ENCODE measurements around the gene AGMAT. TPM values are rescaled to one million over a fixed set of nuclear protein-coding genes. Genes with fewer than 3 reads are reported as not detected.
A peak's percentile ranks its signal among the peaks of the same experiment; 100 is the strongest.

Gene AGMAT, protein sequence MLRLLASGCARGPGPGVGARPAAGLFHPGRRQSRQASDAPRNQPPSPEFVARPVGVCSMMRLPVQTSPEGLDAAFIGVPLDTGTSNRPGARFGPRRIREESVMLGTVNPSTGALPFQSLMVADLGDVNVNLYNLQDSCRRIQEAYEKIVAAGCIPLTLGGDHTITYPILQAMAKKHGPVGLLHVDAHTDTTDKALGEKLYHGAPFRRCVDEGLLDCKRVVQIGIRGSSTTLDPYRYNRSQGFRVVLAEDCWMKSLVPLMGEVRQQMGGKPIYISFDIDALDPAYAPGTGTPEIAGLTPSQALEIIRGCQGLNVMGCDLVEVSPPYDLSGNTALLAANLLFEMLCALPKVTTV
- 1.1 and 1.5 TPM in 2 replicates for total RNA-seq (2012; rRNA removed)

DNA sequence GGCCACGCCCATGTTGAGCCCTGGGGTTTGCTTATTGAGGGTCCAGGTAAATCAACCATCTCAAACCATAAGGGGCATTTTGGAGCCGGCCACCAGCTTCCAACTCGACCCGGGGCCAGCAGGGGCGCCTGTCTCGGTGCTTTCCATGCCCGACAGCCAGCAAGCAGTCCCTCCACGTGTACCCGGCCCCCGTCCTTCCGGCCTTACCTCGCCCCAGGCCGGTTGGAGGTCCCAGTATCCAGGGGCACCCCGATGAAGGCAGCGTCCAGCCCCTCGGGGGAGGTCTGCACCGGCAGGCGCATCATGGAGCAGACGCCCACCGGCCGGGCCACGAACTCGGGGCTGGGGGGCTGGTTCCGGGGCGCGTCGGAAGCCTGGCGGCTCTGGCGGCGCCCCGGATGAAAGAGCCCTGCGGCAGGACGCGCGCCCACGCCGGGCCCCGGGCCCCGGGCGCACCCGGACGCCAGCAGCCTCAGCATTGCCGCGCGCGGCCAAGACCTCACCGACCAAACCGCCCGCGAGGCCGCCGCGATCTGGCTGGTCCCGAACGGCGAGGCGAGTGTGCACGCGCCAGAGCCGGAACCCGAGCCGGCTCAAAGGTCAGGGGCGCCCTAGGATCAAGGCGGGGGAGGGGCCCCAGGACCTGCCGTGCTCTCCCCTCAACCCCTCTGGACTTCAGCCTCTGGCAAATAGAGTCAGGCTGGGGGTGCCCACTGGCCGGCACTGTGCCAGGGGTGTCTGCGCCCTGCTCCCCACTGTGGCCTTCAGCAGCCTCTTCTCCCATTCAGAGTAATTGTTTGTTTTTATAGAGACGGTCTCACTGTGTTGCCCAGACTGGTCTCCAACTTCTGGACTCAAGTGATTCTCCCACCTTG, at the start of gene AGMAT:
TSS of gene AGMAT (minus strand) at position 563 of the 875 bp plus-strand sequence. CDS start at position 479, 84 bp downstream.
- peak within 1 kb of the TSS; percentile 89 for H3K4me2 ChIP-seq (ENCODE audit: low read length)
- peak within 1 kb of the TSS; percentile 77 for H3K9ac ChIP-seq (ENCODE audit: low read depth, low read length)
- no peaks in the 10 kb centered on the region for H3K27me3 ChIP-seq (ENCODE audit: control insufficient read depth, insufficient read depth, low read length)
- no peaks in the 10 kb centered on the region for H3K9me3 ChIP-seq (replicated peaks; ENCODE audit: low read length)
- H3K4me3 ChIP-seq (ENCODE audit: low read length) = peak within 1 kb of the TSS; percentile 72
- H3K36me3 ChIP-seq (ENCODE audit: insufficient read depth, low read length) = no peaks in the 10 kb centered on the region
- peaks cover 5% of the 10 kb centered on the region for H3K4me1 ChIP-seq (ENCODE audit: control insufficient read depth, insufficient read depth, low read length)

DNA sequence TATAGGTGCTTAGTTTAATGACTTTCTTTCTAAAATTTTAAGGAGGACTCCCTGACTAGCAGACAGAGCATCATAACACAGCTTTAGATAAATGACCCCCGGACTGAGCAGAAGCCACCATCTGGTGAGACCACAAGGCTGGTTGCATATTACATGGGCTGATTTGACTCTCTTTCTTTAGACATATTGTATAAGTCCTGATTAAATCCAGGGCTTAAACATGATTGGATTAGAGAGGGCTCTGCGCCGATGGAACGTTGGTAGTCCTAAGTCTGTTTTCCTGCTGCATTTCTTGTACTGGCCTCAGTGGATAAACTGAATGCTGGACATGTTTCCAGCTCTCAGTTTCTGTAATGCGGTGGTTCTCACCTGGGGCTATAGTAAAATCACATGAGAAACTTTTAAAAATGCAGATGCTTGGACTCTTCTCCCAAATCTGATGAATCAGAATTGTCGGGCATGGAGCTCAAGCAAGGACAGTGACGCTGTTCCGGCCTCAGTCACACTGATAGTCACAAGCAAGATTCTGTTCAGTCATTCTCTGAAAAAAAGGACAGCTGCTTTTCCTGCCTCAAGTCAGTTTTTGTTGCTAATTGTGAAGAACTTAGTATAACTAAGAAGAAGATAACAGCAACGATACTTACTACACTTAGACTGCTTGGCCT, 49.0 kb upstream of the AGMAT start:
- no peak overlapping the region for H3K4me2 ChIP-seq (ENCODE audit: low read length)
- peaks cover 66% of the 10 kb centered on the region for H3K36me3 ChIP-seq (ENCODE audit: insufficient read depth, low read length)
- H3K9ac ChIP-seq (ENCODE audit: low read depth, low read length) = no peak overlapping the region
- no peaks in the 10 kb centered on the region for H3K4me1 ChIP-seq (ENCODE audit: control insufficient read depth, insufficient read depth, low read length)
- no peaks in the 10 kb centered on the region for H3K27me3 ChIP-seq (ENCODE audit: control insufficient read depth, insufficient read depth, low read length)
- no peak overlapping the region for H3K4me3 ChIP-seq (ENCODE audit: low read length)
- no peaks in the 10 kb centered on the region for H3K9me3 ChIP-seq (replicated peaks; ENCODE audit: low read length)

DNA sequence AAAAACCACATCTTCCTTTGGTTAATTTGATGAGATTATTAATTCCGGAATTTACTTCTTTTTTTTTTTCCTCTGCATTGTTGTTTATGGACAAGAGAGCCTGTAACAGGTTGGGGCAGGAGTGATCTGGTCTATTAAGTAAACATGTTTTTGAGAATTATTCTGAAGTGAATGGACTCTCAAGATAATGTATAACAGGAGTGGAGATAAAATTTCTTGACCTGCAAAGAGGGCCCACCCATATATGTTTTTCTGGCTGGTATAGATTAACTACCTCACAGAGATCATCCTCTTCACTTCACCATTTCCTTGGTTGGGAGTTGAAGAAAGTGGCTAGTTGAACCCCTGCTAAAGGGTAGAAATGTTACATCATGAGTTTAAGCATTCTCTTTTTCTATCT, 43.2 kb upstream of the AGMAT start:
- no peak overlapping the region for H3K4me3 ChIP-seq (ENCODE audit: low read length)
- no peaks in the 10 kb centered on the region for H3K9me3 ChIP-seq (replicated peaks; ENCODE audit: low read length)
- peaks cover 45% of the 10 kb centered on the region for H3K36me3 ChIP-seq (ENCODE audit: insufficient read depth, low read length)
- H3K9ac ChIP-seq (ENCODE audit: low read depth, low read length) = no peak overlapping the region
- H3K4me2 ChIP-seq (ENCODE audit: low read length) = no peak overlapping the region
- H3K27me3 ChIP-seq (ENCODE audit: control insufficient read depth, insufficient read depth, low read length) = no peaks in the 10 kb centered on the region
- peaks cover 4% of the 10 kb centered on the region for H3K4me1 ChIP-seq (ENCODE audit: control insufficient read depth, insufficient read depth, low read length)

GRCh38 chr1:15627343-15627988, 42.6 kb upstream of the AGMAT start:
- peaks cover 41% of the 10 kb centered on the region for H3K36me3 ChIP-seq (ENCODE audit: insufficient read depth, low read length)
- H3K4me3 ChIP-seq (ENCODE audit: low read length) = no peak overlapping the region
- no peak overlapping the region for H3K9ac ChIP-seq (ENCODE audit: low read depth, low read length)
- peaks cover 4% of the 10 kb centered on the region for H3K4me1 ChIP-seq (ENCODE audit: control insufficient read depth, insufficient read depth, low read length)
- no peaks in the 10 kb centered on the region for H3K9me3 ChIP-seq (replicated peaks; ENCODE audit: low read length)
- H3K4me2 ChIP-seq (ENCODE audit: low read length) = no peak overlapping the region
- H3K27me3 ChIP-seq (ENCODE audit: control insufficient read depth, insufficient read depth, low read length) = no peaks in the 10 kb centered on the region

DNA sequence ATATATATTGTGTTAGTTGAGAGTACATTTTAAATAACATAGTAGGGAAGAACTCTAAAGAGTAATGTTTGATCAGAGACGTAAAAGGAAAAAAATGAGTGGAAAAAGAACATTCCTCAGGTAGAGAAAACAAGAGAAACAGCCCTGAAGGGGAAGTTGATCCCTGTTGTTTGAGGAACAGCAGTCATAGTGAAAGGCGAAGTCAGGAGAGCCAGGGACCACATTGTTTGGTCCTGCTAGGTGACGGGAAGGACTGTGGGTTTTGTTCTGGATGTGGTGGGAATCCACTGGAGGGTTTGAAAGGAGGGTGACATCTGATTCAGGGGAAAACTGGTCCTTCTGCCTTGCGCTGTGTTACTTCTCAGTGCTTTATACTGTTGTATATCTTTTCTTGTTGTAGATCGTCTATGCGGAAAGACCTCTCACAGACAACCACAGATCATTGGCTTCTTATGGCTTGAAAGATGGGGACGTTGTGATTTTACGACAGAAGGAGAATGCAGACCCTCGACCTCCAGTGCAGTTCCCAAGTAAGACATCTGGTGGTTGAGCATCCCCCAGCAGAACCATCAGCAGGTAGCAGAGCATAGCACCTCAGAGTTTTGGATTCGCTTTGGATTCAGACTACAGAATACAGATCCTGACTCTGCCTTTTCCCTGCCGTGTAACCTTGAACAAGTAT, 41.6 kb upstream of the AGMAT start:
- Histone ChIP-seq H3K4me1 (ENCODE audit: control insufficient read depth, insufficient read depth, low read length) (peaks cover 4% of the 10 kb centered on the region), H3K4me3 (ENCODE audit: low read length) (no peak overlapping the region), H3K9ac (ENCODE audit: low read depth, low read length) (no peak overlapping the region), H3K4me2 (ENCODE audit: low read length) (no peak overlapping the region), H3K9me3 (replicated peaks; ENCODE audit: low read length) (no peaks in the 10 kb centered on the region), H3K27me3 (ENCODE audit: control insufficient read depth, insufficient read depth, low read length) (no peaks in the 10 kb centered on the region), H3K36me3 (ENCODE audit: insufficient read depth, low read length) (peaks cover 39% of the 10 kb centered on the region)

DNA sequence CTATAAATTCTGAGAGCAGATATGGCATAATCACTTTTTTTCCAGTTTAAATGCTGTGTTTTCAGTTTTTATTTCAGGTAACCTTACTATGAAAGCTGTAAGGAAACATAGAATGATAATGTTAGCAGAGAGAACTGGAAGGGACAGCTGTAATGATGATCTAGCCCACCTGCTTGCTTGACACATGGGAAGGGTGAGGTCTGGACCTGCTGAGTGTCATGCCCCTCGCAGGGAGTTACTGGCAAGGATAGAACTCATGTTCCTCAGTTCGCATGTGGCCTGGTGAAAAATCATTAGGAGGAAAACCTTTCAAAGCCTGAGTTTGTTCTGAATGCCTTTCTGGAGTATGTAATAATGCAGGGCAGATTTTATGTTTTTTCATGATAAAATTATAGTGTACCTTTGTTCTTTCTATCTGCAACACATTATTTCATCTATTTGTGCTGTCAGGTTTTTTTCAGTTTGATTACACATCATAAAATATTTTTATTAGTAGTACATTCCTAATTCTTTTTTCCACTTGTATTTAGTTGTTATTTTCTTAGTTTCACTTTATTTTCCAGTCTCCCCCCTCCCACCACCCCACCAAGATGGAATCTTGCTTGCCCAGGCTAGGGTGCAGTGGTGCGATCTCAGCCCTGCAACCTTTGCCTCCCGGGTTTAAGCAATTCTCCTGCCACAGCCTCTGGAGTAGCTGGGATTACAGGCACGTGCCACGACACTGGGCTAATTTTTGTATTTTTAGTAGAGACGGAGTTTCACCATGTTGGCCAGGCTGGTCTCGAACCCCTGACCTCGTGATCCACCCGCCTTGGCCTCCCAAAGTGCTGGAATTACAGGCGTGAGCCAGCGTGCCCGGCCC, 40.4 kb upstream of the AGMAT start:
- Histone ChIP-seq H3K36me3 (ENCODE audit: insufficient read depth, low read length) (peaks cover 33% of the 10 kb centered on the region), H3K4me3 (ENCODE audit: low read length) (no peak overlapping the region), H3K27me3 (ENCODE audit: control insufficient read depth, insufficient read depth, low read length) (no peaks in the 10 kb centered on the region), H3K9ac (ENCODE audit: low read depth, low read length) (no peak overlapping the region), H3K4me1 (ENCODE audit: control insufficient read depth, insufficient read depth, low read length) (peaks cover 13% of the 10 kb centered on the region), H3K4me2 (ENCODE audit: low read length) (no peak overlapping the region), H3K9me3 (replicated peaks; ENCODE audit: low read length) (no peaks in the 10 kb centered on the region)

DNA sequence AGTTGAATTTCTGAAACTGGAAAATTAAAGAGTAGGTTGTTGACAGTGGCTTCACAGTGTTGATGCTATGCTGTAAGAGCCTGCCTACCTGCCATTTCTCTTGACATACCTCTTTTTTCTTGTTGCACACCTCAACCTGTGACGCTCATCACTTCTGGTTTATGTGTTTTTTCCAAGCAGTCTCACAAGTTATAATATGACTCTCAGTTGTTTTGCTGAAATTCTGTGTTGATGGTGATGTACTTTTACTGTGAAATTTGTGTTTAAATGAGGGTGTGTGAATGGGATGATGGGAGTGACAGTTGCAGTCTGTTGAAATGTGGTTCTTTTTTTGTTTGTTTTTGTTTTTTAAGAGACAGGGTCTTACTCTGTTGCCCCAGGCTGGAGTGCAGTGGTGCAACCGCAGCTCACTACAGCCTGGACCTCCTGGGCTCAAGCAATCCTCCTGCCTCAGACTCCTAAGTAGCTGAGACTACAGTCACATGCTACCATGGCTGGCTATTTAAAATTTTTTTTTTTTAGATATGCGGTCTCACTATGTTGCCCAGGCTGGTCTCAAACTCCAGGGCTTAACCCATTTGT, 39.4 kb upstream of the AGMAT start:
- Histone ChIP-seq H3K27me3 (ENCODE audit: control insufficient read depth, insufficient read depth, low read length) (no peaks in the 10 kb centered on the region), H3K4me2 (ENCODE audit: low read length) (no peak overlapping the region), H3K9me3 (replicated peaks; ENCODE audit: low read length) (no peaks in the 10 kb centered on the region), H3K36me3 (ENCODE audit: insufficient read depth, low read length) (peaks cover 28% of the 10 kb centered on the region), H3K4me1 (ENCODE audit: control insufficient read depth, insufficient read depth, low read length) (peaks cover 21% of the 10 kb centered on the region), H3K9ac (ENCODE audit: low read depth, low read length) (no peak overlapping the region), H3K4me3 (ENCODE audit: low read length) (no peak overlapping the region)

DNA sequence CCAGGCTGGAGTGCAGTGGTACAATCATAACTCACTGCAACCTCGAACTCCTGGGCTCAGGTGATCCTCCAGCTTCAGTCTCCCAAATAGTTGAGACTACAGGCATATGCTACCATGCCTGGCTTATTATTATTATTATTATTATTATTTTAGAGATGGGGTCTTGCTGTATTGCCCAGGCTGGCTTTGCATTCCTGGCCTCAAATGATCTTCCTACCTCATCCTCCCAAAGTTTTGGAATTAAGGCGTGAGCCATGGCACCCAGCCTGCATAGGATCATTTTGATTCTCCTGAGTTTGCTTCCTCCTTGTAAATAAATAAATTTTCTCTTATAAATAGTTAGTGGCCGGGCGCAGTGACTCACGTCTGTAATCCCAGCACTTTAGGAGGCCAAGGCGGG, 38.6 kb upstream of the AGMAT start:
- Histone ChIP-seq H3K36me3 (ENCODE audit: insufficient read depth, low read length) (peaks cover 22% of the 10 kb centered on the region), H3K4me1 (ENCODE audit: control insufficient read depth, insufficient read depth, low read length) (peaks cover 24% of the 10 kb centered on the region)

GRCh38 chr1:15622712-15623373, 38.0 kb upstream of the AGMAT start:
- no peak overlapping the region for H3K9ac ChIP-seq (ENCODE audit: low read depth, low read length)
- H3K9me3 ChIP-seq (replicated peaks; ENCODE audit: low read length) = no peaks in the 10 kb centered on the region
- peaks cover 24% of the 10 kb centered on the region for H3K4me1 ChIP-seq (ENCODE audit: control insufficient read depth, insufficient read depth, low read length)
- H3K4me3 ChIP-seq (ENCODE audit: low read length) = no peak overlapping the region
- no peaks in the 10 kb centered on the region for H3K27me3 ChIP-seq (ENCODE audit: control insufficient read depth, insufficient read depth, low read length)
- H3K4me2 ChIP-seq (ENCODE audit: low read length) = no peak overlapping the region
- H3K36me3 ChIP-seq (ENCODE audit: insufficient read depth, low read length) = peaks cover 16% of the 10 kb centered on the region

More for the DNA sequence above, 38.6 kb upstream of the AGMAT start:
- H3K4me3 ChIP-seq (ENCODE audit: low read length) = no peak overlapping the region
- H3K27me3 ChIP-seq (ENCODE audit: control insufficient read depth, insufficient read depth, low read length) = no peaks in the 10 kb centered on the region
- no peak overlapping the region for H3K4me2 ChIP-seq (ENCODE audit: low read length)
- H3K9ac ChIP-seq (ENCODE audit: low read depth, low read length) = no peak overlapping the region
- no peaks in the 10 kb centered on the region for H3K9me3 ChIP-seq (replicated peaks; ENCODE audit: low read length)

Data from skeletal muscle satellite cell (primary cell).